ENCODE data around the gene ZNF264.
"Not testable (repeated sequence)": the region's sequence is repeated elsewhere in the genome, so short reads cannot be mapped to it uniquely, and the experiment has no call there.

ZNF264 gene

DNA sequence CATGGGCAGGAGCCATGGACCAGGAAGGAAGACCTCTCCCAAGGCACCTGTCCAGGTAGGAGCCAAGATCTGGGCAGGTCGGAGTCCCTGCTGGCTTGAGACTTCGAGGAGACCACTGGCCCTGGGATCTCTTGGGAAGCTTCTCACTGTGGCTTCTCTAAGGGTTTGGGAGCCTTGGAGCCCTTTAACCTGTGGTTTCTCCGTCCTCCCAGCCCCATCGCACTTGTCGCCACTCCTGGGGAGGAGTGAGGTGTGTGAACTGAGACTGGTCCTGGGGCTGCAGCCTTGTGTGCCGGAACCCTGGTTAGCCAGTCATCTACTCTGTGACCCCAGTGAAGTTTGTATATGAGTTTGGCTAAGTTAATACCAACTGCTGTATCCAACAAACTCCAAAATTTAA is 57.3 kb downstream of the ZNF264 start:
- no peak for DNase-seq

DNA sequence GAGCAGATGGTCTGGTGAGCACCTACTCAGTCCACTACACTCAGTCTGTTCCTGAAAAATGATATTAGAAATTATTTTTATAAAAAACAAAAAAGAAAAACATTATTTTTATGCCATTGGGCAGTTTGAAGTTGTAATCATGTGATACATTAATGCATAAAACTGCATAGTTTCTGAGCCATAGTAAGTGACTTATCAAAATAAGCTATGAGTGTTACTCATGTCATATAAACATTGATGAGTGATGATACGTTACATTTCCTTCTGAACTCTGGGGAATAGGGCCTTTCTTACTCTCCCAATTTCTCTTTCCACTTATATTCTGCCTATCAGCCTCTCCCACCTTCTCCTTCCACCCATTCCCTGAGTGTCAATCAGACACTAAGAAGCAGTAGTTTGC is 58.0 kb downstream of the ZNF264 start:
- no peak for DNase-seq

DNA sequence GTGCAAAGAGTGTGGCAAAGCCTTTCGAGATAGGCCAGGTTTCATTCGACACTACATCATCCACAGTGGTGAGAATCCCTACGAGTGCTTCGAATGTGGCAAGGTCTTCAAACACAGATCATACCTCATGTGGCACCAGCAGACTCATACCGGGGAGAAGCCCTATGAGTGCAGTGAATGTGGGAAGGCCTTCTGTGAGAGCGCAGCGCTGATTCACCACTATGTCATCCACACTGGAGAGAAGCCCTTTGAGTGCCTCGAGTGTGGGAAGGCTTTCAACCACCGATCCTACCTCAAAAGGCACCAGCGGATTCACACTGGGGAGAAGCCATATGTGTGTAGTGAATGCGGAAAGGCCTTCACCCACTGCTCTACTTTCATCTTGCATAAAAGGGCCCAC is 62.5 kb downstream of the ZNF264 start:
- not testable (repeated sequence) for DNase-seq

DNA sequence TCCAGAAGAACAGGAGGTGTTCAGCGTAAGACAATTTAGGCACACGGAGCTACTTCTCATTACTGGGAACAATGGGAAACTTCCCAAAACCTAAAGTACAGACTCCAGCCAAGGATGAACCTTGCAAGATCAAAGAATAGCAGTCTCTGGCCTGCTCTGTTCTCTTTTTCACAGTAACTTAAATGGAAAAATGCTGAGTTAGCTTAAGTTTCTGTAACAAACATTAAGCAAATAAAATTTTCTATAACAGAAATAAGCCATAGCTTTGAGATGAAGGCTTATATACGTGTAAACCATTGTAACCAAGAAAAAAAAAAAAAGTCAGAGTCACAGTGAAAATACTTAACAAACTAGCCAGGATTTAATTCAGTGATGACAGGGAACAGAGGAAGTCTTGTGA is 70.7 kb downstream of the ZNF264 start:
- DNase-seq, result no peak

DNA sequence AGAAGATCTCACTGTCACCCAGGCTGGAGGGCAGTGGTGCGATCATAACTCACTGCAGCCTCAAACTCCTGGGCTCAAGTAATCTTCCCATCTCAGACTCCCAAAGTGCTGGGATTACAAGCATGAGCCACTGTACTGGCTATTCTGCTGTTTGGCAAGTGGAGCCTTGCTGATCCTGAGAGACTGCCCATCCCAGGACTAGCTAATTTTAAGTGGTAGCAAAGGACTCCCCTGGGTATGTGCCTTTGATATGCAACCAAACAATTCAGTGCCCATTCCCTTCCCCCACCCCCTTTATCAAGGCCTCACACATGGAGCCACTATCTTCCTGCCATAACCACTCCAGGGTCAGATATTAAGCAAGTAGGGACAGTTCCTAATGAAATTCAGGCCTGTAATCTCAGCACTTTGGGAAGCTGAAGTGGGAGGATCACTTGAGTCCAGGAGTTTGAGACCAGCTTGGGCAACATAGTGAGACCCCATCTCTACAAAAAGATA is 72.0 kb downstream of the ZNF264 start:
- DNase-seq, result no peak

DNA sequence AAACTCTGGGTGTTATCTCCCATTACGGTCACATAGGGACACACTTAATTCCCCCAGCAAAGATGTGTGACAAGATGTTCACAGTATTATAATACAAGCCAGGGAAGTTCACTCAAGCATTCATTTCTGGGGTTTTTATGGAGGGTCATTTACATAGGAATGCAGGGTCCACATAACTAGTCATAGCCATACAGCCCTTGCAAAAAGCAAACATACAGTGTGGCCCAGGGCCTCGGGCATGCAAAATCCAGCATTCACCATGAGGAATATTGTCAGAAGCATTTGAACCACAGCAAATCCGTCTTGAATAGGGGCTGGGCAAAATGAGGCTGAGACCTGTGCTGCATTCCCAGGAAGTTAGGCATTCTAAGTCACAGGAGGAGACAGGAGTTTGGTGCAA is 76.0 kb downstream of the ZNF264 start:
- DNase-seq, result no peak

DNA sequence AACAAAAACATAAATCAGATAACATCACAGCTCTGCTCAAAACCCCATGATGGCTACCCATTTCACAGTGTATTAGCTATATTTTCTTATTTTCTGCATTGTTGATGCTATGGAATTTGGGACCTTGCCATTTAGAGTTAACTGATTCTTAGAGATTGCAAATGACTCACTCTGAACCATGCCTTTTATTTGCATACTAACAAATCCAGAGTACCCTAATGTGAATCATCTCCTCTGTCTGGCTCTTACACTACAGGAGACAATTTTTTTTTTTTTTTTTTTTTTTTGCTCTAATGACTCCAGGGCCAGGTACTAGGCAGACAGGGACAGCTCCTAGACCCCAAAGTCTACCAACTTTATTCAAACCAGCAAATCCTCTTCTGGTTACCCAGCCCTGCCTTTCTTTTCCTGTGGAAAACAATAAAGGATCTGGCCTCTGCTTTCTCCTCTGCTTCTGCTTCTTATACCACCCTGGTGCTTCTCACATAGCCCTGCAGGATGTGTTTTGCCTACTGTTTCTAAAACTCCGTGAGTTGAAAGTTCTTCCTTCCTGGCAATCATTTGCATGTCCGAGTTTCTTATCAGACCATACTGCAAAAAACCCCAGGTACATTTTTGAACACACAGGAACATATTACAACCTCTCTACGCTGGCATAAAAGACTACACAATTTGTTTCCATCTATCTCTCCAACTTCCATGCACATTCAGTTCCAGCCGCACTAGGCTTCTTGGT is 78.4 kb downstream of the ZNF264 start:
- no peak for DNase-seq

DNA sequence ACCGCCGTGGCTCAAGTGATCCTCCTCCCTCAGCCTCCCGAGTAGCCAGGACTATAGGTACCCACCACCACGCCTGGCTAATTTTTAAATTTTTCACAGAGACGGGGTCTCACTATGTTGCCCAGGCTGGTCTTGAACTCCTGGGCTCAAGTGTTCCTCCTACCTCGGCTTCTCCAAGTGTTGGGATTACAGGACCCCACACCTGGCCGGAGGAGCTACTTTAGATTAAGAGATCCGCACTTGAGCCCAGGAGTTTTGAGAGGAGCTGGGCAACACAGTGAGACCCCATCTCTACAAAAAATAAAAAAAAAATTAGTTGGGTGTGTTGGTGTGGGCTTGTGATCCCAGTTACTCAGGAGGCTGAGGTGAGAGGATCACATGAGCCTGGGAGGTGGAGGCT is 80.0 kb downstream of the ZNF264 start:
- no peak for DNase-seq
